ENCODE measurements around the gene PITPNC1. TPM values are rescaled to one million over a fixed set of nuclear protein-coding genes. Genes with fewer than 3 reads are reported as not detected.
A peak's percentile ranks its signal among the peaks of the same experiment; 100 is the strongest.

The PITPNC1 gene
- total RNA-seq, 1 donor from 2014 or later, result 19.3 TPM

DNA sequence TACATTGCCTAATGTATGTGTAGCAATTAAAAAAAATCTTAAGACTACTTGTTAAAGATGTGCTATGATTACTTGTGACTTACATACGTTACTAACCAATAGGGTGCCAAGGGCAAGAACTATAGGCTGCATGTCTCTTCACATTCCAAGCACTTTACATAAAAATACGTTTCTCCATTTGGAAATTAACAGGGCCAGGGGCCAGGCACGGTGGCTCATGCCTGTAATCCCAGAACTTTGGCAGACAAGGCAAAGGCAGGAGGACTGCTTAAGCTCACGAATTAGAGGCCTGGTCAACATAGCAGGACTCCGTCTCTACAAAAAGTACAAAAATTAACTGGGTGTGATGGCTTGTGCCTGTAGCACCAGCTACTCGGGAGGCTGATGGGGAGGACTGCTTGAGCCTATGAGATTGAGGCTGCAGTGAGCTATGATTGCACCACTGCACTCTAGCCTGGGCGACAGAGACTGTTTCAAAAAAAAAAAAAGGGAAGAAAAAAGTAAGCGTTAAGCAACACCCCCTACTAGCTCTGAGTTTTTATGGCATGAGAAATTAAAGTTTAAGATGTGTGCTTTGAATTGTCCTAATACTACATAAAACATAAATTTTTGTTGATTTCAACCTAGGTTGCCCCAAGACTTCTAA lies 23.0 kb upstream of the PITPNC1 start:
- H3K27ac Mint-ChIP-seq, result no peak overlapping the region
- H3K36me3 Mint-ChIP-seq (ENCODE audit: low read depth), result peaks cover 64% of the 10 kb centered on the region
- CTCF ChIA-PET, result no interaction called here
- no peak overlapping the region for H3K4me3 Mint-ChIP-seq
- H3K4me1 Mint-ChIP-seq, result peaks cover 6% of the 10 kb centered on the region
- ATAC-seq (ENCODE audit: low read depth) (no peak), DNase-seq (no peak)
- intact Hi-C loops (cut with micrococcal nuclease), result no loop called here
- H3K9me3 Mint-ChIP-seq, result no peaks in the 10 kb centered on the region
- TF ChIP-seq, protein P1, sequence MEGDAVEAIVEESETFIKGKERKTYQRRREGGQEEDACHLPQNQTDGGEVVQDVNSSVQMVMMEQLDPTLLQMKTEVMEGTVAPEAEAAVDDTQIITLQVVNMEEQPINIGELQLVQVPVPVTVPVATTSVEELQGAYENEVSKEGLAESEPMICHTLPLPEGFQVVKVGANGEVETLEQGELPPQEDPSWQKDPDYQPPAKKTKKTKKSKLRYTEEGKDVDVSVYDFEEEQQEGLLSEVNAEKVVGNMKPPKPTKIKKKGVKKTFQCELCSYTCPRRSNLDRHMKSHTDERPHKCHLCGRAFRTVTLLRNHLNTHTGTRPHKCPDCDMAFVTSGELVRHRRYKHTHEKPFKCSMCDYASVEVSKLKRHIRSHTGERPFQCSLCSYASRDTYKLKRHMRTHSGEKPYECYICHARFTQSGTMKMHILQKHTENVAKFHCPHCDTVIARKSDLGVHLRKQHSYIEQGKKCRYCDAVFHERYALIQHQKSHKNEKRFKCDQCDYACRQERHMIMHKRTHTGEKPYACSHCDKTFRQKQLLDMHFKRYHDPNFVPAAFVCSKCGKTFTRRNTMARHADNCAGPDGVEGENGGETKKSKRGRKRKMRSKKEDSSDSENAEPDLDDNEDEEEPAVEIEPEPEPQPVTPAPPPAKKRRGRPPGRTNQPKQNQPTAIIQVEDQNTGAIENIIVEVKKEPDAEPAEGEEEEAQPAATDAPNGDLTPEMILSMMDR (IDR thresholded peaks at IDR 0.05), result no peak
- H3K27me3 Mint-ChIP-seq, result no peaks in the 10 kb centered on the region
- POLR2A ChIA-PET, result no interaction called here

DNA sequence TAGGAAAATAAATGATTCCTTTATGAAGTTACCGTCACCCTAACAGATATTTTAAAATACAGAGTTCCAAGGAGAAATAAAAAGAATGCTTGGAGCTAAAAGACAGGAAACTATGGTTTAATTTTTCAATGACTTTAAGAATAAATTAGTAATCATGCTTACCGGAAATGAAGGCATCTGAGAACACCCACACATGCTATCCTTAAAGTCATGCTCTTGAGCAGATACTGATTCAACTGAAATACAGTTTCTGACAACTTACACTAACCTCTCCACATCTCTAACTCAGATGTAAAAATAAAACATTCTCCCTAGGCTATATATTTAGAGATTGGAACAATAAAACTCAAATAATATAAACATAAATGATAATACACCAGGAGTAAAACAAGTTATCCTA lies 18.5 kb upstream of the PITPNC1 start:
- Mint-ChIP-seq H3K4me1 (peaks cover 35% of the 10 kb centered on the region), H3K27me3 (no peaks in the 10 kb centered on the region), H3K27ac (no peak overlapping the region), H3K36me3 (ENCODE audit: low read depth) (peaks cover 62% of the 10 kb centered on the region), H3K9me3 (no peaks in the 10 kb centered on the region), H3K4me3 (no peak overlapping the region)
- no peak for ATAC-seq (ENCODE audit: low read depth)
- POLR2A ChIA-PET, result no interaction called here
- DNase-seq, result no peak
- TF ChIP-seq, protein P1 (IDR thresholded peaks at IDR 0.05), result no peak
- CTCF ChIA-PET, result no interaction called here
- intact Hi-C loops (cut with micrococcal nuclease), result loop anchor here (2.0 kb wide), 1 partner anchor 1968 kb away; the partner anchor contains the start of gene ABCA5

DNA sequence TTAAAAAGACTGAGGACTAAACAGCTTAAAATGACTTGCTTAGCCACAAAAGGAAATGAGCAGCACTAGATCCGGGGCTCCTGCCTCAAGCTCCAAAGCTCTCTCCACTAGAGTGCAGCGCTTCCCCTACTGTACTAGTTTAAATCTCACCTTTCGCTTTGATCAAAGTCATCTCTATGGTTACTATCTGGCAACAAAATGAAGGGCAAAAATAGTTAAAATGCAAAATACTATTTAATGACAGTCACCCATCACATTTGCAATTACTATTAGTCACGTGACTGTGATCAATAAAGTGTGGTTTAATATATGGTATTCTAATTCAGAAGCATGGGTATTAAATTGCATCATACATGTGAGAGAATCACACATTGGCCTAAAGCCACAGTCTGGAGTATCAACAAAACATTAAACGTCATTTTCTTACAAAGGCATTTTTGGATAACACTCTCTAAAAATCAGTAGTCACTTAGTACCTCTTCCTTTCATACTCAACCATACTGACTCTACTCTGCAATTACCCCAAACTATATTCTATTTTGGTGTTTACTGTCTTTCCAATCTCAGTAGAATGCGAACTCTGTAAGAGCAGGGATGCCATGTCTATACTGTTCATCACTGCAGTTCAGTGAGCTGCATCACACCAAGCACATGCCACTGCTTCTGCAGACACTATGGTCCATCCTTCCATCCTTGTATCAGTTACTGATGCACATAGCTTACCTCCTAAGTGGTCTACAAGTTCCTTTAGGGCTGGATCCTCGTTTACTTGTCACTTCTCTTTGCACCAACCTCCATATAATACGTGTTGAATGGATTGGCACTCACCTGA lies 16.9 kb upstream of the PITPNC1 start:
- TF ChIP-seq, protein P1 (IDR thresholded peaks at IDR 0.05), result no peak
- peaks cover 57% of the 10 kb centered on the region for H3K36me3 Mint-ChIP-seq (ENCODE audit: low read depth)
- ChIA-PET POLR2A (no interaction called here), CTCF (interaction anchor here (0.9 to 1.7 kb wide), 3 partner anchors 116 to 330 kb away, joined by 4 to 5 read pairs (median 4); no protein-coding TSS in a partner anchor)
- ATAC-seq (ENCODE audit: low read depth), result peak; percentile 45
- H3K27ac Mint-ChIP-seq, result no peak overlapping the region
- no peak for DNase-seq
- no peaks in the 10 kb centered on the region for H3K9me3 Mint-ChIP-seq
- peaks cover 48% of the 10 kb centered on the region for H3K4me1 Mint-ChIP-seq
- H3K4me3 Mint-ChIP-seq, result no peak overlapping the region
- H3K27me3 Mint-ChIP-seq, result no peaks in the 10 kb centered on the region
- intact Hi-C loops (cut with micrococcal nuclease), result loop anchor here (2.0 kb wide), 1 partner anchor 1967 kb away; the partner anchor contains the start of gene ABCA5

DNA sequence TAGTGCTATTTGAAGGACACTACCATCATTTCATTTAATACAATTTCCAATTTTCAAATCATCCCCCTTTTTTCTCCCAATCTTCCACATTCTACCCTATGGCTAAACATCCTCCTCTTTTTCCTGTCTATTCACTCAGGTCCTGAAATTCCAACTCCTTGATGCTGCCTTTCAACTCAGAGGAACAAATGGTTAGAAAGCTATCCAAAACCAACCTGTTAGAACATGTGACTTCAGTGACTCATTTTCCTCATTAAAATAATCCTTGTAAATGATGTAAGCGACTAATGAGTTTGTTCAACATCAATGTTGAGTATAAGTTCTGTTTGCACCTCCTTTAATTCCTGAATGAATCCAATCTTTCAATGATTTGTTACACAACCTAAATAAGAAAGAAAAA lies 16.2 kb upstream of the PITPNC1 start:
- CTCF ChIA-PET, result no interaction called here
- TF ChIP-seq, protein P1 (IDR thresholded peaks at IDR 0.05), result no peak
- intact Hi-C loops (cut with micrococcal nuclease), result no loop called here
- POLR2A ChIA-PET, result no interaction called here
- no peaks in the 10 kb centered on the region for H3K9me3 Mint-ChIP-seq
- H3K36me3 Mint-ChIP-seq (ENCODE audit: low read depth), result peaks cover 56% of the 10 kb centered on the region
- peak overlapping the region; percentile 36 for H3K27ac Mint-ChIP-seq
- H3K27me3 Mint-ChIP-seq, result no peaks in the 10 kb centered on the region
- ATAC-seq (ENCODE audit: low read depth) (no peak), DNase-seq (no peak)
- H3K4me3 Mint-ChIP-seq, result no peak overlapping the region
- peaks cover 55% of the 10 kb centered on the region for H3K4me1 Mint-ChIP-seq

DNA sequence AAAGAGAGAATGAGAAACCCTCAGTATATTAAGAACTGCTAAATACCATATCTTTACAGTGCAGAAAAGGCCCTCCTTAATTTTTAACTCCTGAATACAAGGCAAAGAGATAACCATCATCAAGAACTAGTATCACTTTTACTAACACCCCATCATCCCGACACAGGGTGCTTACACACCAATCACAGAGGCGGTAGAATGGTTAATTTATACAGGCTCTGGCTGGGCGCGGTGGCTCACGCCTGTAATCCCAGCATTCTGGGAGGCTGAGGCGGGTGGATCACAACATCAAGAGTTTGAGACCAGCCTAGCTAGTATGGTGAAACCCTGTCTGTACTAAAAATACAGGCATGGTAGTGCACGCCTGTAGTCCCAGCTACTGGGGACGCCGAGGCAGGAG lies 14.9 kb upstream of the PITPNC1 start:
- ATAC-seq (ENCODE audit: low read depth) (no peak), DNase-seq (no peak)
- Mint-ChIP-seq H3K4me3 (no peak overlapping the region), H3K4me1 (peaks cover 63% of the 10 kb centered on the region), H3K27me3 (no peaks in the 10 kb centered on the region), H3K27ac (no peak overlapping the region), H3K9me3 (no peaks in the 10 kb centered on the region), H3K36me3 (ENCODE audit: low read depth) (peaks cover 51% of the 10 kb centered on the region)
- ChIA-PET POLR2A (no interaction called here), CTCF (no interaction called here)
- intact Hi-C loops (cut with micrococcal nuclease), result no loop called here
- TF ChIP-seq, protein P1 (IDR thresholded peaks at IDR 0.05), result no peak
